Measurements from ENCODE around the gene PLXNA4. TPM values are rescaled to one million over a fixed set of nuclear protein-coding genes. Genes with fewer than 3 reads are reported as not detected.

The PLXNA4 gene
- total RNA-seq, 1 donor from 2014 or later = 3.3 TPM

- Histone ChIP-seq H3K36me3 (ENCODE audit: insufficient read depth, low read length) (no peaks in the 10 kb centered on the region), H3K4me3 (ENCODE audit: insufficient read depth, low read depth, low read length) (no peak overlapping the region), H3K79me2 (ENCODE audit: insufficient read depth, low read length) (no peaks in the 10 kb centered on the region), H3K4me1 (ENCODE audit: insufficient read depth, low read length) (no peaks in the 10 kb centered on the region), H4K20me1 (ENCODE audit: insufficient read depth, low read length) (no peaks in the 10 kb centered on the region), H3K9ac (ENCODE audit: low read length) (no peak overlapping the region), H3K27ac (ENCODE audit: low read depth, low read length) (no peak overlapping the region), H3K9me3 (ENCODE audit: insufficient read depth, low read depth, low read length) (no peaks in the 10 kb centered on the region), H2AFZ (ENCODE audit: low read depth, low read length) (no peak overlapping the region), H3K4me2 (ENCODE audit: low read length) (no peak overlapping the region), H3K27me3 (ENCODE audit: insufficient read depth, low read length) (no peaks in the 10 kb centered on the region)
- FAIRE-seq = no peak
- no peak for DNase-seq (ENCODE audit: low read depth)
- Mint-ChIP-seq H3K4me3 (ENCODE audit: unreplicated experiment) (no peak overlapping the region), H3K4me1 (ENCODE audit: low read depth, unreplicated experiment) (no peaks in the 10 kb centered on the region), H3K36me3 (ENCODE audit: low read depth, unreplicated experiment) (peaks cover 9% of the 10 kb centered on the region), H3K27ac (ENCODE audit: unreplicated experiment) (no peak overlapping the region), H3K27me3 (ENCODE audit: low read depth, unreplicated experiment) (peaks cover 56% of the 10 kb centered on the region), H3K9me3 (ENCODE audit: unreplicated experiment) (peaks cover 5% of the 10 kb centered on the region)
- no peak for TF ChIP-seq CTCF (IDR thresholded peaks at IDR 0.05; ENCODE audit: insufficient read depth, low read depth, low read length)
- TF ChIP-seq EZH2 (IDR thresholded peaks at IDR 0.05; ENCODE audit: insufficient read depth, low read length) = no peak
Observed at GRCh38 chr7:132205509-132205908, 370.8 kb downstream of the PLXNA4 start.

- no peaks in the 10 kb centered on the region for H3K4me1 ChIP-seq (ENCODE audit: insufficient read depth, low read length)
- TF ChIP-seq CTCF (IDR thresholded peaks at IDR 0.05; ENCODE audit: insufficient read depth, low read depth, low read length) = no peak
- TF ChIP-seq EZH2 (IDR thresholded peaks at IDR 0.05; ENCODE audit: insufficient read depth, low read length) = no peak
- no peaks in the 10 kb centered on the region for H3K27me3 ChIP-seq (ENCODE audit: insufficient read depth, low read length)
- Mint-ChIP-seq H3K4me3 (ENCODE audit: unreplicated experiment) (no peak overlapping the region), H3K4me1 (ENCODE audit: low read depth, unreplicated experiment) (no peaks in the 10 kb centered on the region), H3K27ac (ENCODE audit: unreplicated experiment) (no peak overlapping the region), H3K27me3 (ENCODE audit: low read depth, unreplicated experiment) (peaks cover 49% of the 10 kb centered on the region), H3K9me3 (ENCODE audit: unreplicated experiment) (no peaks in the 10 kb centered on the region), H3K36me3 (ENCODE audit: low read depth, unreplicated experiment) (peaks cover 9% of the 10 kb centered on the region)
- H2AFZ ChIP-seq (ENCODE audit: low read depth, low read length) = no peak overlapping the region
- FAIRE-seq (no peak), DNase-seq (ENCODE audit: low read depth) (no peak)
- no peaks in the 10 kb centered on the region for H4K20me1 ChIP-seq (ENCODE audit: insufficient read depth, low read length)
- no peak overlapping the region for H3K9ac ChIP-seq (ENCODE audit: low read length)
- no peaks in the 10 kb centered on the region for H3K9me3 ChIP-seq (ENCODE audit: insufficient read depth, low read depth, low read length)
- no peak overlapping the region for H3K27ac ChIP-seq (ENCODE audit: low read depth, low read length)
- H3K79me2 ChIP-seq (ENCODE audit: insufficient read depth, low read length) = no peaks in the 10 kb centered on the region
- no peak overlapping the region for H3K4me3 ChIP-seq (ENCODE audit: insufficient read depth, low read depth, low read length)
- no peaks in the 10 kb centered on the region for H3K36me3 ChIP-seq (ENCODE audit: insufficient read depth, low read length)
- H3K4me2 ChIP-seq (ENCODE audit: low read length) = no peak overlapping the region
Observed at GRCh38 chr7:132203021-132203420, 373.2 kb downstream of the PLXNA4 start.

- Histone ChIP-seq H3K79me2 (ENCODE audit: insufficient read depth, low read length) (no peaks in the 10 kb centered on the region), H3K4me1 (ENCODE audit: insufficient read depth, low read length) (no peaks in the 10 kb centered on the region), H2AFZ (ENCODE audit: low read depth, low read length) (no peak overlapping the region), H3K27ac (ENCODE audit: low read depth, low read length) (no peak overlapping the region), H3K27me3 (ENCODE audit: insufficient read depth, low read length) (no peaks in the 10 kb centered on the region), H3K9me3 (ENCODE audit: insufficient read depth, low read depth, low read length) (no peaks in the 10 kb centered on the region), H3K36me3 (ENCODE audit: insufficient read depth, low read length) (no peaks in the 10 kb centered on the region), H3K9ac (ENCODE audit: low read length) (no peak overlapping the region), H4K20me1 (ENCODE audit: insufficient read depth, low read length) (no peaks in the 10 kb centered on the region), H3K4me2 (ENCODE audit: low read length) (no peak overlapping the region), H3K4me3 (ENCODE audit: insufficient read depth, low read depth, low read length) (no peak overlapping the region)
- FAIRE-seq (no peak), DNase-seq (ENCODE audit: low read depth) (no peak)
- H3K27ac Mint-ChIP-seq (ENCODE audit: unreplicated experiment) = no peak overlapping the region
- no peak overlapping the region for H3K4me3 Mint-ChIP-seq (ENCODE audit: unreplicated experiment)
- H3K9me3 Mint-ChIP-seq (ENCODE audit: unreplicated experiment) = no peaks in the 10 kb centered on the region
- peaks cover 7% of the 10 kb centered on the region for H3K36me3 Mint-ChIP-seq (ENCODE audit: low read depth, unreplicated experiment)
- H3K4me1 Mint-ChIP-seq (ENCODE audit: low read depth, unreplicated experiment) = no peaks in the 10 kb centered on the region
- peaks cover 45% of the 10 kb centered on the region for H3K27me3 Mint-ChIP-seq (ENCODE audit: low read depth, unreplicated experiment)
- TF ChIP-seq EZH2 (IDR thresholded peaks at IDR 0.05; ENCODE audit: insufficient read depth, low read length) = no peak
- TF ChIP-seq CTCF (IDR thresholded peaks at IDR 0.05; ENCODE audit: insufficient read depth, low read depth, low read length) = no peak
Observed at GRCh38 chr7:132202541-132202940, 373.7 kb downstream of the PLXNA4 start.

All from astrocyte (in vitro differentiated cells and primary cell).